ENCODE measurements around the gene LIN9.

The LIN9 gene

DNA sequence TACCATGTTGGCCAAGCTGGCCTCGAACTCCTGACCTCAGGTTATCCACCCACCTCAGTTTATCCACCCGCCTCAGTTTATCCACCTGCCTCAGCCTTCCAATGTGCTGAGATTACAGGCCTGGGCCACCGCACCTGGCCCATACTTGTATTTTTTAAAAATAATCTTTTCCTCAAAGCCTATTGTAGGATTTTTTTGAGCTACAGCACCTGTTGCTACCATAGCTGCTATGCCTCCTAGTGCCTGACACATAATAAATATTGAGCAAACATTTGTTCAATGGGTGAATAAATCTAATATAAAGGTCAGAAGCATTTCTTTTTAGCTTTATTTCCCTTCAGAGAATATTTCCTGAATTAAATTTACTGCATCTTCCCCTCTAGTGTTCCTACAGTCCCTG lies 106.7 kb downstream of the LIN9 start:
- TF ChIP-seq CTCF (IDR thresholded peaks at IDR 0.05; ENCODE audit: low read depth, low read length), result no peak
- no peak overlapping the region for H3K4me3 ChIP-seq (ENCODE audit: low read depth, low read length)
- H3K27me3 ChIP-seq (ENCODE audit: insufficient read depth, low read depth, severe bottlenecking), result no peaks in the 10 kb centered on the region
- H3K27ac ChIP-seq, result no peak overlapping the region
- no peak for DNase-seq
- no peaks in the 10 kb centered on the region for H3K36me3 ChIP-seq
- H3K9me3 ChIP-seq (ENCODE audit: severe bottlenecking), result no peaks in the 10 kb centered on the region

- no peaks in the 10 kb centered on the region for H3K36me3 ChIP-seq
- H3K27ac ChIP-seq, result no peak overlapping the region
- peak; percentile 28 for DNase-seq
- H3K9me3 ChIP-seq (ENCODE audit: severe bottlenecking), result no peaks in the 10 kb centered on the region
- no peaks in the 10 kb centered on the region for H3K27me3 ChIP-seq (ENCODE audit: insufficient read depth, low read depth, severe bottlenecking)
- peak; percentile 34; the same call in 1 of the 2 replicates for TF ChIP-seq CTCF (IDR thresholded peaks at IDR 0.05; ENCODE audit: low read depth, low read length)
- H3K4me3 ChIP-seq (ENCODE audit: low read depth, low read length), result no peak overlapping the region
Observed at GRCh38 chr1:226201029-226201593, 107.9 kb downstream of the LIN9 start.

- no peak for DNase-seq
- TF ChIP-seq CTCF (IDR thresholded peaks at IDR 0.05; ENCODE audit: low read depth, low read length), result no peak
- Histone ChIP-seq H3K36me3 (no peaks in the 10 kb centered on the region), H3K27ac (no peak overlapping the region), H3K4me3 (ENCODE audit: low read depth, low read length) (no peak overlapping the region), H3K27me3 (ENCODE audit: insufficient read depth, low read depth, severe bottlenecking) (no peaks in the 10 kb centered on the region), H3K9me3 (ENCODE audit: severe bottlenecking) (no peaks in the 10 kb centered on the region)
Observed at GRCh38 chr1:226199971-226200370, 109.0 kb downstream of the LIN9 start.

- Histone ChIP-seq H3K4me3 (ENCODE audit: low read depth, low read length) (no peak overlapping the region), H3K27me3 (ENCODE audit: insufficient read depth, low read depth, severe bottlenecking) (no peaks in the 10 kb centered on the region), H3K9me3 (ENCODE audit: severe bottlenecking) (no peaks in the 10 kb centered on the region), H3K36me3 (no peaks in the 10 kb centered on the region), H3K27ac (no peak overlapping the region)
- no peak for TF ChIP-seq CTCF (IDR thresholded peaks at IDR 0.05; ENCODE audit: low read depth, low read length)
- no peak for DNase-seq
Observed at GRCh38 chr1:226195144-226195543, 113.8 kb downstream of the LIN9 start.

GRCh38 chr1:226187380-226187779 lies 121.6 kb downstream of the LIN9 start:
- Histone ChIP-seq H3K4me3 (ENCODE audit: low read depth, low read length) (no peak overlapping the region; the same call in 1 of the 2 replicates), H3K36me3 (no peaks in the 10 kb centered on the region), H3K27me3 (ENCODE audit: insufficient read depth, low read depth, severe bottlenecking) (no peaks in the 10 kb centered on the region), H3K9me3 (ENCODE audit: severe bottlenecking) (no peaks in the 10 kb centered on the region), H3K27ac (no peak overlapping the region)
- DNase-seq, result no peak
- no peak for TF ChIP-seq CTCF (IDR thresholded peaks at IDR 0.05; ENCODE audit: low read depth, low read length)

DNA sequence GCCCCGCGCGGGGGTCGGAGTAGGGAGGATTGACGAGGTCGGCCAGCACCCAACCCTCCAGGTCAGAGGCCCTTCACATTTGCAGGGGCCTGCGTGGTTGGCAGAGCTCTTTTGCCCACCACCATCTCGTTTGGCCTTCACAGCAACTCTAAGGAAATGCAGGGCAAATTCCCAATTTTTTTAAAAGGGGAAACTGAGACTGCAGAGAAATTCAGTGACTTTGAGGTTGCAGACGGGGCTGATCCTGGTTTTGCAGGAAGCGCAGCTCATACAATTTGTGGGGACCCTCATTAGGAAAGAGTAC lies 122.0 kb downstream of the LIN9 start:
- H3K9me3 ChIP-seq (ENCODE audit: severe bottlenecking), result no peaks in the 10 kb centered on the region
- no peaks in the 10 kb centered on the region for H3K36me3 ChIP-seq
- peak overlapping the region; percentile 53 for H3K4me3 ChIP-seq (ENCODE audit: low read depth, low read length)
- H3K27ac ChIP-seq, result peak overlapping the region; percentile 85
- H3K27me3 ChIP-seq (ENCODE audit: insufficient read depth, low read depth, severe bottlenecking), result no peaks in the 10 kb centered on the region
- DNase-seq, result no peak
- TF ChIP-seq CTCF (IDR thresholded peaks at IDR 0.05; ENCODE audit: low read depth, low read length), result no peak
